ENCODE results near the gene ADAMTS10. TPM values are rescaled to one million over a fixed set of nuclear protein-coding genes. Genes with fewer than 3 reads are reported as not detected.
A peak's percentile ranks its signal among the peaks of the same experiment; 100 is the strongest.

The ADAMTS10 gene
- total RNA-seq (10 to 100 TPM; 16.1 to 29.3 (median 22.0) TPM), polyA plus RNA-seq (18.1 TPM)
- long read RNA-seq, donor 1, partial matches to known transcripts, result 7 of 20 reads
- long read RNA-seq, donor 1, other reads (novel, unspliced or antisense), result 13 of 20 reads
- long read RNA-seq, donor 2, partial matches to known transcripts, result 3 of 7 reads
- long read RNA-seq, donor 2, other reads (novel, unspliced or antisense), result 4 of 7 reads
- long read RNA-seq, donor 3, partial matches to known transcripts, result 1 of 5 reads
- long read RNA-seq, donor 3, other reads (novel, unspliced or antisense), result 4 of 5 reads
- long read RNA-seq, donor 4, partial matches to known transcripts, result 4 of 13 reads
- long read RNA-seq, donor 4, other reads (novel, unspliced or antisense), result 9 of 13 reads

DNA sequence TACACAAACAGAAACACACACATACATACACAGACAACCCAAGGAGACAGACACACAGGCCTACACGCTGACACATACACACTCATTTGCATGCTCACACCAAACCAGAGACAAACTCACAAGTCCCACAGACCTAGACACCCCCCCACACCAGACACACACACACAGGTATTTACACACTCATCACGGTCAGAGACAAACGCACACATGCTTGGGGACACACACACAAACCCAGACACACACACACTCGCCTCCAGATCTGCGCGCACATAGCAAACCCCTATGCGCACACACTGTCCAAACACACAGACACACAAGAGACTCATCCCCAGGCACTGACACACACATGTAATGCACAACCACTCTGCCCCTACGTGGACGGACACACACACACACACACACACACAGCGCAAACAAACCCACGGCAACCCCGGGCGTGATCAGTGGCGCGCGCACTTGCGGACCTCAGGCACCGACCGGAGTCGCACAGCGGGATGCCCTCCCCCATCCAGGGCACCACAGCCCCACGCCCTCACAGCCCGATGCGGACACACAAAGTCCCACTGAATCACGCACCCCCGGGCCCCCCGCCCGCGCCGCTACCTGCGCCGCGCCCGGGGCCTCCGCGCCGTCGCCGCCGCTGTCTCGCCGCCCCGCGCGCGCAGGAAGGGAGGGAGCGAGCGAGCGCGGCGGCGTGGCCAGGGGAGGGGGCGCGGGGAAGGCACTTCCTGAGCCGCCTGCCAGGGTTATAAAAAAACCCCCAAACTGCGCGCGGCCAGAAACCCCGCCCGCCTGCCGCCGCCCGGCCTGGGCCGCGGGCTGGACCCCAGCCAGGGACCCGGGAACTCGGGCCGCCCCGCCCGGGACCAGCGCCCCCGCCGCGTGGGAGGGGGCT, at the start of gene ADAMTS10:
Gene ADAMTS10 (minus strand): TSS at position 675 of the 895 bp plus-strand sequence. CDS start 5,005 bp downstream, outside the sequence.
- peak; percentile 62 to 90 (median 87) for DNase-seq
- Histone ChIP-seq H3K4me3 (ENCODE audit: low read length) (peak within 1 kb of the TSS; percentile 95), H3K27me3 (ENCODE audit: control insufficient read depth, insufficient read depth) (no peaks in the 10 kb centered on the region), H3K27ac (ENCODE audit: low read length) (peak within 1 kb of the TSS; percentile 80), H3K9me3 (ENCODE audit: control insufficient read depth, low read length) (no peaks in the 10 kb centered on the region), H3K4me1 (ENCODE audit: control insufficient read depth, insufficient read depth, low read length) (no peaks in the 10 kb centered on the region)
- peak; percentile 1 to 8 for ATAC-seq
- intact Hi-C loops (cut with DNase I), result no loop called here
- WGBS, result under 1% methylated on average over 74 of the region's 74 CpGs

DNA sequence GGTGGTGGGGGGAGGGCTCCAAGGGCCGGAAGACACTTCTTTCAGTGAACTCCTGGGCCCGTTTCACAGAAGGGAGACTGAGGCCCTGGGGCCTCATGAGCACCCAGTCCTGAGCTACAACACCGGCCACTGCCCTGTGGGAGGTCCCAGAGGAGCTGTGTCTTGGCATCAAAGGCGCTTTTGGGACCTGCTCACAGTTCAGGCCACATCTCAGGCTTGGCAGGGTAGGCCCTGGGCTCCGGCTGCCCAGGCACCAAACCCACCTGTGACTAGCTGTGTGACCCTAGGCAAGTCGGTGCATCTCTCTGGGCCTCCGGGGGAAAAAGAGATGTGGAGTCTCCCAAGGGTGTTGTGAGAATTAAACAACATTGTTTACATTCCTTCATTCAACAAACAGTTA, 49.4 kb upstream of the ADAMTS10 start:
- no peaks in the 10 kb centered on the region for H3K4me1 ChIP-seq (ENCODE audit: control insufficient read depth, insufficient read depth, low read length)
- DNase-seq, result no peak
- intact Hi-C loops (cut with DNase I), result loop anchor here in 1 of 4 donors (10.0 kb wide), 1 partner anchor 415 kb away; no protein-coding TSS in a partner anchor
- no peak overlapping the region for H3K4me3 ChIP-seq (ENCODE audit: low read length)
- H3K27me3 ChIP-seq (ENCODE audit: control insufficient read depth, insufficient read depth), result no peaks in the 10 kb centered on the region
- H3K27ac ChIP-seq (ENCODE audit: low read length), result no peak overlapping the region
- 77% methylated on average over 7 of the region's 7 CpGs for WGBS
- no peak for ATAC-seq
- no peaks in the 10 kb centered on the region for H3K9me3 ChIP-seq (ENCODE audit: control insufficient read depth, low read length)

DNA sequence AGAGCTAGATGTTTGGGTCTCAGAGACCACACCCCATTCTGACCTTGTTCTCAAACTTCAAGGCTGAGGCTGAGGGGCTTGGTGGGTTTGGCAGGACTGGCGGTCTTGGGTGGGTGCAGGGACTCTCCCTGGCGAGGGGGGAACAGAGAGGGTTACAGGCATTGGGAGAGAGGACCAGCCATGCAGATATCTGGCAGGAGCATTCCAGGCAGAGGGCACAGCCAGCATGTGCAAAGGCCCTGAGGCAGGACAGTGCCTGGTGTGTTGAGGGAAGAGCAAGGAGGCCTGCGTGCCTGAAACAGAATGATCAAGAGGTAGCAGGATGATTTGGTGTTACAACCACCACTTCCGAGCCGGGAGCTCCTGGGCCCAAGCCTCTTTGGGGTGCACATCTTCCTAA, 47.4 kb upstream of the ADAMTS10 start:
- no peaks in the 10 kb centered on the region for H3K27me3 ChIP-seq (ENCODE audit: control insufficient read depth, insufficient read depth)
- H3K4me3 ChIP-seq (ENCODE audit: low read length), result no peak overlapping the region
- no peak overlapping the region for H3K27ac ChIP-seq (ENCODE audit: low read length)
- 79% methylated on average over 5 of the region's 5 CpGs for WGBS
- no peaks in the 10 kb centered on the region for H3K4me1 ChIP-seq (ENCODE audit: control insufficient read depth, insufficient read depth, low read length)
- ATAC-seq (no peak), DNase-seq (no peak)
- no peaks in the 10 kb centered on the region for H3K9me3 ChIP-seq (ENCODE audit: control insufficient read depth, low read length)
- intact Hi-C loops (cut with DNase I), result loop anchor here in 1 of 4 donors (10.0 kb wide), 1 partner anchor 417 kb away; no protein-coding TSS in a partner anchor

DNA sequence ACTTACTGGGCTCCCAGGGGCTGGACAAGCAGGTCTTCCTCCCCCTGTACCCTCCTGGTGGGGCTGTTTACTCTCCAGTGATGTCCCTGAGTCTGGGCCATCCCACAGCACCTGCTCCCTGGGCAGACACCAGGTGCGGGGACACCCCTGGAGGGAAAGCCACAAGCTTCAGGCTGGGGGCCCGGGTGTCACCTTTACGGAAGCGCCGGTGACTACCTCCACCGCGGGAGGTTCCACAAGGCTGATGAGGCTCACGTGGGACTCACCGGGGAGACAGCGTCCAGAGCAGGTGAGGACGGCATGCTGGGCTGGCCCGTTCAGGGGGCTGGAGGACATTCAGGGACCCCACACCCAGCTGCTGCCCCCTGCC, 44.8 kb upstream of the ADAMTS10 start:
- 83% methylated on average over 12 of the region's 12 CpGs for WGBS
- Histone ChIP-seq H3K27me3 (ENCODE audit: control insufficient read depth, insufficient read depth) (no peaks in the 10 kb centered on the region), H3K27ac (ENCODE audit: low read length) (no peak overlapping the region), H3K9me3 (ENCODE audit: control insufficient read depth, low read length) (no peaks in the 10 kb centered on the region), H3K4me1 (ENCODE audit: control insufficient read depth, insufficient read depth, low read length) (no peaks in the 10 kb centered on the region), H3K4me3 (ENCODE audit: low read length) (no peak overlapping the region)
- no peak for DNase-seq
- intact Hi-C loops (cut with DNase I), result loop anchor here in 3 of 4 donors (2.0 to 10.0 kb wide), 2 partner anchors 419 to 425 kb away; no protein-coding TSS in a partner anchor
- ATAC-seq, result peak; percentile 17 to 35

DNA sequence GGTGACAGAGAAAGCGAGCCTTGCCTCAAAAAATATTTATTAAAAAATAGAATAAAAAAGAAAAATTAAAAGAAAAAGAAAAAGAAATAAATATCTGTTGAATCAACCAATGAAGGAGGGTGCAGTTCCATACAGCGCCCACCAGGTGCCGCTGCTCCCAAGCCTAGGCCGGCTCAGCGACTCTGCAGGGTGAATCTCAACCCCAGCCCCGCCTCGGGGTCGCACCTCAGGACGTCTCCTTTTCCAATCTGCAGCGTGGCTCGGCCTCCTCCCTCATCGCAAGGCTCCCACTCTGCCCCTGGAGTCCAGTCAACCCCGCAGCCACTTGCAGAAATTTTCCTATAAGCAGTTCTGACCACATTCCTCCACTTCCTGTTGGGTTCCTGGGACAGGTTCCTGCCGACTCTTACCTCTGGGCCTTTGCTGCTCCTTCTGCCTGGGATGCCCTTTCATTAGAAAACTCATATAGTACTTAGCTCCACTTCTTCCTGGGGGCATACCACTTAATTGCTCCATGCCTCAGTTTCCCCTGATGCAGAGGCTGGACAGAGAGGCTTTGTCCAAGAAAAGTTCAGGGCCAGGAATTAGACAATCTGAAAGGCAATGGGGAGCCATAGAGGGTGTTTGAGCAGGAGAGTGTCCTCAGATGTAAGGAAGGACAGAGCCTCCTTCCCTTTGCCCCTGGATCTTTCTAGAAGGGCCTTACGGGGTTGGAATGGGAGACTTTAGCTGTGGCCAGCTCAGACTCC, 44.2 kb upstream of the ADAMTS10 start:
- 6% methylated on average over 15 of the region's 15 CpGs for WGBS
- intact Hi-C loops (cut with DNase I), result loop anchor here (2.0 to 10.0 kb wide), 3 partner anchors 420 to 426 kb away; no protein-coding TSS in a partner anchor
- Histone ChIP-seq H3K4me3 (ENCODE audit: low read length) (no peak overlapping the region), H3K4me1 (ENCODE audit: control insufficient read depth, insufficient read depth, low read length) (no peaks in the 10 kb centered on the region), H3K27me3 (ENCODE audit: control insufficient read depth, insufficient read depth) (no peaks in the 10 kb centered on the region), H3K9me3 (ENCODE audit: control insufficient read depth, low read length) (no peaks in the 10 kb centered on the region), H3K27ac (ENCODE audit: low read length) (no peak overlapping the region)
- ATAC-seq (peak in 1 of 2 donors; percentile 68), DNase-seq (peak; percentile 42 to 79 (median 77))

DNA sequence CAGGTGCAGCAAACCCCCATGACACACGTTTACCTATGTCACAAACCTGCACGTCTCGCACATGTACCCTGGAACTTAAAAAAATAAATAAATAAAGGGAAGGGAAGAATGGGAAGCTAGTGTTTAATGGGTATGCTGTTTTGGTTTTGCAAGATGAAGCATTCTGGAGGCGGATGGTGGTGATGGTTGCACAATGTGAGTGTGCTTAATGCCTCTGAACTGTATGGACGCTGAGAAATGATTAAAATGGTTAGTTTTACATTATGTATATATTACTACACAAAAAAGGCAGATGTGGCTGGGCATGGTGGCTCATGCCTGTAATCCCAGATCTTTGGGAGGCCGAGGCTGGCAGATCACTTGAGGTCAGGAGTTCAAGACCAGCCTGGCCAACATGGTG, 37.7 kb upstream of the ADAMTS10 start:
- Histone ChIP-seq H3K27ac (ENCODE audit: low read length) (no peak overlapping the region), H3K9me3 (ENCODE audit: control insufficient read depth, low read length) (no peaks in the 10 kb centered on the region), H3K27me3 (ENCODE audit: control insufficient read depth, insufficient read depth) (no peaks in the 10 kb centered on the region), H3K4me3 (ENCODE audit: low read length) (no peak overlapping the region), H3K4me1 (ENCODE audit: control insufficient read depth, insufficient read depth, low read length) (no peaks in the 10 kb centered on the region)
- peak in 1 of 3 donors; percentile 31 for DNase-seq
- 71% methylated on average over 6 of the region's 6 CpGs for WGBS
- intact Hi-C loops (cut with DNase I), result no loop called here
- ATAC-seq, result peak in 1 of 2 donors; percentile 28

DNA sequence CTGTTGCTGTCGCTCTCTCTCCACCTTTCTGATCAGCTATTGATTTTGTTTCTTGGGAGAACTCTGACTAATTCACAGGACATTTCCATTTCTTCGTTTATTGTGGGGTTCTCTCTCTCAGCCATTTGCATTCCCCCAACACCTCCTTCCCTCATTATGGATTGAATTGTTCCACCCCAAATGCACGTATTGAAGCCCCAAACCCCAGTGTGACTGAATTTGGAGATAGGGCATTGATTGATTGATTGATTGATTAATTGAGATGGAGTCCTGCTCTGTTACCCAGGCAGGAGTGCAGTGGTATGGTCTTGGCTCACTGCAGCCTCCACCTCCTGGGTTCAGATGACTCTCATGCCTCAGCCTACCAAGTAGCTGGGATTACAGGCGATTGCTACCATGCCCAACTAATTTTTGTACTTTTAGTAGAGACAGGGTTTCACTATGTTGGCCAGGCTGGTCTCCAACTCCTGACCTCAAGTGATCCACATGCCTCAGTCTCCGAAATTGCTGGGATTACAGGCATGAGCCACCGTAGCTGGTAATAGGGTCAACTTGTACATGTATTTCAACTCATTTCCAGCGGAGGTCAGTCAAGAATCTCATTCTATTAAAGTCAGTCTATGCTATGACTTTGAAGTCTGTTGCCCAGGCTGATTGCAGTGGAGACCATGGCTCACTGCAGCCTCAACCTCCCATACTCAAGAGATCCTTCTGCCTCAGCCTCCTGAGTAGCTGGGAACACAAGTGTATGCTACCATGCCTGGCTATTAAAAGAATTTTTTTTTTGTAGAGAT, 33.5 kb upstream of the ADAMTS10 start:
- ATAC-seq (no peak), DNase-seq (no peak)
- 66% methylated on average over 7 of the region's 7 CpGs for WGBS
- H3K4me1 ChIP-seq (ENCODE audit: control insufficient read depth, insufficient read depth, low read length), result no peaks in the 10 kb centered on the region
- no peaks in the 10 kb centered on the region for H3K27me3 ChIP-seq (ENCODE audit: control insufficient read depth, insufficient read depth)
- H3K4me3 ChIP-seq (ENCODE audit: low read length), result no peak overlapping the region
- H3K27ac ChIP-seq (ENCODE audit: low read length), result no peak overlapping the region
- intact Hi-C loops (cut with DNase I), result no loop called here
- H3K9me3 ChIP-seq (ENCODE audit: control insufficient read depth, low read length), result no peaks in the 10 kb centered on the region

DNA sequence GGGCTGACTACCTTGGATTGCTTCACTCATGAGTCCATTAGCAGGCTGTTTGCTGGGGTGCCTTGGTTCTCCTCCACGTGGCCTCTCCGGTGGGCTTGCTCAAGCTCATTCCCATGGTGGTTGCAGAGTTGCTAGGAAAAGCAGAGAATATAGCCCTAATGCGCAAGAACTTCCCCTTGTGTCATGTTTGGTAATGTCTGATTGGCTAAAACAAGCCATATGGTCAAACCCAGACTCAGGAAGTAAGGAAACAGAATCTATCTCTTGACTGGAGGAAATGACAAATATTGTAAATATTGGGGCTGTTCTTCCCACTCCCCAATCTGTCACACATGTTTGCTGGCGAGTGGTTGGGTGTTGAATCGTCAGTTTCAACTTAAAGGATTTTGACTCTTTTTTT, 32.0 kb upstream of the ADAMTS10 start:
- Histone ChIP-seq H3K4me3 (ENCODE audit: low read length) (no peak overlapping the region), H3K27me3 (ENCODE audit: control insufficient read depth, insufficient read depth) (no peaks in the 10 kb centered on the region), H3K9me3 (ENCODE audit: control insufficient read depth, low read length) (no peaks in the 10 kb centered on the region), H3K4me1 (ENCODE audit: control insufficient read depth, insufficient read depth, low read length) (no peaks in the 10 kb centered on the region), H3K27ac (ENCODE audit: low read length) (no peak overlapping the region)
- ATAC-seq (no peak), DNase-seq (no peak)
- 73% methylated on average over 5 of the region's 5 CpGs for WGBS
- intact Hi-C loops (cut with DNase I), result no loop called here

DNA sequence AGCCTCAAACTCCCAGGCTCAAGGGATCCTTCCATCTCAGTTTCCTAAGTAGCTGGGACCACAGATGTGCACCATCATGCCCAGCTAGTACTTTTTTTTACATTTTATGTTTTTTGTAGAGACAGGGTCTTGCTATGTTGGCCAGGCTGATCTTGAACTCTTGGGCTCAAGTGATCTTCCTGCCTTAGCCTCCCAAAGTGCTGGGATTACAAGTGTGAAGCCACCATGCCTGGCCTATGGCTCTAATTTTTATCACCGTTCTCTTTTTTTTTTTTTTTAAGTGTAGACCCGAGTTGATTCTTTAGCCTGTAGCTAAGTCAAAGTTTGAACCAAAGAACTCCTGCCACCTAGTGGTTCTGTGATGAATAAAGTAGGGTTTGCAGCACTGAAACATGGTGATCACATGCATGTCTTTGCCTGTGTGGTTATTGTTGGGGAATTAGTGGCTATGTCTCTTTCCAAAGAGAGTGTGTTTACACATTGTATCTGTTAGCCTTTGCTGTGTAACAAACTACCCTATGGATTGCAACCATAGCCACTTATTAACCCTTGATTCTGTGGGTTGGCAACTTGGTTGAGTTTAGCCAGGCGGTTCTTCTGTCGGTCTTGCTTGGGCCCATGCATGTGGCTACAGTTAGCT, 31.5 kb upstream of the ADAMTS10 start:
- intact Hi-C loops (cut with DNase I), result no loop called here
- 51% methylated on average over 4 of the region's 4 CpGs for WGBS
- peak in 1 of 2 donors; percentile 43 for ATAC-seq
- H3K27ac ChIP-seq (ENCODE audit: low read length), result no peak overlapping the region
- no peaks in the 10 kb centered on the region for H3K4me1 ChIP-seq (ENCODE audit: control insufficient read depth, insufficient read depth, low read length)
- DNase-seq, result no peak
- no peaks in the 10 kb centered on the region for H3K27me3 ChIP-seq (ENCODE audit: control insufficient read depth, insufficient read depth)
- H3K4me3 ChIP-seq (ENCODE audit: low read length), result no peak overlapping the region
- no peaks in the 10 kb centered on the region for H3K9me3 ChIP-seq (ENCODE audit: control insufficient read depth, low read length)
